Measurements from ENCODE around the gene MINDY2.

DNA sequence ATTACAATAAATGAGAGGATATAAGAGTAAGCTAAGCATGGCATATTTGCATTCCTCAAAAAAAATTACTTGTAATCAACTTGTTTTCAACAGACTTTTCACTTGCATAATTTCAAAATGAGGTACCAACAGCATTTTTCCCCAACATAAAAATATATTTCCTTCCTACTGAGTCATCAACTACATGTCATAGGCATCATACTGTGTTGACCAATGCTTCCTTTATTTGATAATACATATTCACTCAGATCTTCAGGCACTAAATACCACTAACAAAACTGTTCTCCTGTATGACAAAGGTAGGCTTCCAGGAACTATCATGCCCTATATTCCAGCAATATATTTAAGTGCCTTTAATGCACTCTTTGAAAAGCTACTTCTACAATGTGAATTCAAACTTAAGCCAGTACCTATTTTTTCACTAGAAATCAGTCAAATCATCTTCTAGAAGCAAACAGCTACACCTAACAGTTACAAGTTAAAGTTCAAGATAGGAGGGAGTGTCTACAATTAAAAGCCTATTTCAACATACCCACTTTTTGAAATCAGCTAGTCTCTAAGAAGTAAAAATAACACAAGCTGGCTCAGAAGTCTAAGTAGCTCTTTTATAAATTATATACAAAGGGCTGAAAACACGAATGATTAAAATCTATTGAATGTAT, 32.9 kb upstream of the MINDY2 start:
- no peak for TF ChIP-seq EZH2 (IDR thresholded peaks at IDR 0.05)
- no peak for TF ChIP-seq POLR2AphosphoS5 (IDR thresholded peaks at IDR 0.05; ENCODE audit: borderline replicate concordance, low read depth, low read length)
